Endodermal cell (in vitro differentiated cells): ENCODE data around the gene AUTS2. TPM values are rescaled to one million over a fixed set of nuclear protein-coding genes. Genes with fewer than 3 reads are reported as not detected.

ENCODE experiments used
- DNase-seq: peaks from one replicate; pipeline ENCODE4 v3.0.0-alpha.2; 2017
- H3K27ac ChIP-seq: 2 replicates; pipeline ENCODE4 v1.5.1; 2013; ENCODE audit warnings: mild to moderate bottlenecking, low read depth, low read length, moderate library complexity
- H3K27me3 ChIP-seq: 2 replicates; pipeline ENCODE4 v1.6.1; 2013; ENCODE audit warnings: mild to moderate bottlenecking, low read length, moderate library complexity; ENCODE audit not compliant: insufficient read depth, control insufficient read depth, poor library complexity, severe bottlenecking
- H3K36me3 ChIP-seq: 2 replicates; pipeline ENCODE4 v1.7.0; 2013; ENCODE audit warnings: mild to moderate bottlenecking, low read length, moderate library complexity; ENCODE audit not compliant: control insufficient read depth, insufficient read depth
- H3K4me1 ChIP-seq: one replicate; pipeline ENCODE4 v1.7.0; 2013; ENCODE audit warnings: low read length; ENCODE audit not compliant: control insufficient read depth, insufficient read depth
- H3K4me3 ChIP-seq: 2 replicates; pipeline ENCODE4 v1.5.1; 2013; ENCODE audit warnings: mild to moderate bottlenecking, low read length, moderate library complexity
- H3K9ac ChIP-seq: 2 replicates; pipeline ENCODE4 v1.6.1; 2013; ENCODE audit warnings: mild to moderate bottlenecking, low read length, moderate library complexity; ENCODE audit not compliant: poor library complexity, severe bottlenecking; ENCODE audit errors: extremely low read depth
- H3K9me3 ChIP-seq: 2 replicates; pipeline ENCODE4 v1.6.1; 2013; ENCODE audit warnings: mild to moderate bottlenecking, low read length, moderate library complexity; ENCODE audit not compliant: control insufficient read depth
- H3K27ac Mint-ChIP-seq: 2 replicates; pipeline ENCODE4 v1.8.0; 2020; ENCODE audit warnings: mixed read lengths
- H3K27me3 Mint-ChIP-seq: 2 replicates; pipeline ENCODE4 v1.8.0; 2021; ENCODE audit warnings: mild to moderate bottlenecking, mixed read lengths; ENCODE audit not compliant: insufficient read depth
- H3K36me3 Mint-ChIP-seq: 2 replicates; pipeline ENCODE4 v1.8.0; 2020; ENCODE audit warnings: low read depth, mixed read lengths
- H3K4me1 Mint-ChIP-seq: 2 replicates; pipeline ENCODE4 v1.8.0; 2020; ENCODE audit warnings: mixed read lengths
- H3K4me3 Mint-ChIP-seq: 2 replicates; pipeline ENCODE4 v1.8.0; 2020; ENCODE audit warnings: mild to moderate bottlenecking, moderate library complexity, mixed read lengths
- H3K9me3 Mint-ChIP-seq: 2 replicates; pipeline ENCODE4 v1.8.0; 2020; ENCODE audit warnings: mild to moderate bottlenecking, mixed read lengths
- WGBS, 2 experiments: methylation state at CpG; one replicate each; pipeline versions ENCODE4 v1.1.5 to v1.1.7; 2013; ENCODE audit warnings: missing lambda C conversion rate in 2 of 2, mixed read lengths in 1 of 2; ENCODE audit not compliant: insufficient coverage in 1 of 2, insufficient read length in 1 of 2; 5-methylcytosine and 5-hydroxymethylcytosine counted together
- total RNA-seq, 2 donors: library from RNA; stranded (reverse); fragmentation: NEBNext Ultra II Directional in 1 of 2; extraction: Animal tissue kit (Norgen Biotek cat#: 25700) in 1 of 2; gene quantifications; 2 replicates in 1 of 2; 3 replicates in 1 of 2; pipeline ENCODE4 v1.2.1, GENCODE V29; 2021
- TF ChIP-seq, protein P1 (sequence below): fragments of 200-600 bp; sonication (generic); conservative IDR thresholded peaks from 2 replicates; pipeline ENCODE4 v1.5.0; 2021; ENCODE audit warnings: antibody characterized with exemption, mild to moderate bottlenecking

AUTS2 gene
- total RNA-seq, 2 donors from 2014 or later = 76.8 to 106 TPM

DNA sequence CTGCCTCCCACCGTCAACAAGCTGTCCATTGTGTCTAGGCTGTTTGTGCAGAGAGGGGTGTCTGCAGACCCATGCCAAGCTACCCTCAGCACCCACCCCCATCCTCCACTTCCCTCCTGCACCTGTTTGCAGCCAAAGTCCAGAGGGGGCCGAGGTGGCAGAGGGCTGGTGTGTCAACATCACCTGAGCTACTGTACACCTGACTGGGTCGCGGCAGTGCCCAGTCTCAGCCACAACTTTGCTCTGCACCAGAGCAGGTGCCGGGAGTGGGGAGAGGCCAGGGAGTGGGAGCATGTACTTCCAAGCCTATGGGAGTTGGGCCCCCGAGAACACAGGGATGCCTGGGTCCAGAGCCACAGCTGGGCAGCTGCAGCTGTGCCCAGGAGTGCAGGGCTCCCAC is 93.1 kb downstream of the AUTS2 start:
- Mint-ChIP-seq H3K4me3 (no peak overlapping the region), H3K36me3 (peaks cover 11% of the 10 kb centered on the region), H3K4me1 (peaks cover 30% of the 10 kb centered on the region), H3K9me3 (no peaks in the 10 kb centered on the region), H3K27me3 (no peaks in the 10 kb centered on the region), H3K27ac (no peak overlapping the region)
- TF ChIP-seq, protein P1, sequence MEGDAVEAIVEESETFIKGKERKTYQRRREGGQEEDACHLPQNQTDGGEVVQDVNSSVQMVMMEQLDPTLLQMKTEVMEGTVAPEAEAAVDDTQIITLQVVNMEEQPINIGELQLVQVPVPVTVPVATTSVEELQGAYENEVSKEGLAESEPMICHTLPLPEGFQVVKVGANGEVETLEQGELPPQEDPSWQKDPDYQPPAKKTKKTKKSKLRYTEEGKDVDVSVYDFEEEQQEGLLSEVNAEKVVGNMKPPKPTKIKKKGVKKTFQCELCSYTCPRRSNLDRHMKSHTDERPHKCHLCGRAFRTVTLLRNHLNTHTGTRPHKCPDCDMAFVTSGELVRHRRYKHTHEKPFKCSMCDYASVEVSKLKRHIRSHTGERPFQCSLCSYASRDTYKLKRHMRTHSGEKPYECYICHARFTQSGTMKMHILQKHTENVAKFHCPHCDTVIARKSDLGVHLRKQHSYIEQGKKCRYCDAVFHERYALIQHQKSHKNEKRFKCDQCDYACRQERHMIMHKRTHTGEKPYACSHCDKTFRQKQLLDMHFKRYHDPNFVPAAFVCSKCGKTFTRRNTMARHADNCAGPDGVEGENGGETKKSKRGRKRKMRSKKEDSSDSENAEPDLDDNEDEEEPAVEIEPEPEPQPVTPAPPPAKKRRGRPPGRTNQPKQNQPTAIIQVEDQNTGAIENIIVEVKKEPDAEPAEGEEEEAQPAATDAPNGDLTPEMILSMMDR = no peak
- no peak overlapping the region for H3K27ac ChIP-seq
- WGBS, 2 experiments = 92 to 100% methylated on average over 3 to 6 of the region's 6 CpGs
- H3K4me3 ChIP-seq = no peak overlapping the region
- no peak for DNase-seq
- no peaks in the 10 kb centered on the region for H3K9me3 ChIP-seq
- H3K27me3 ChIP-seq = no peaks in the 10 kb centered on the region
- H3K9ac ChIP-seq = no peak overlapping the region
- H3K4me1 ChIP-seq = peaks cover 12% of the 10 kb centered on the region
- peaks cover 11% of the 10 kb centered on the region for H3K36me3 ChIP-seq

DNA sequence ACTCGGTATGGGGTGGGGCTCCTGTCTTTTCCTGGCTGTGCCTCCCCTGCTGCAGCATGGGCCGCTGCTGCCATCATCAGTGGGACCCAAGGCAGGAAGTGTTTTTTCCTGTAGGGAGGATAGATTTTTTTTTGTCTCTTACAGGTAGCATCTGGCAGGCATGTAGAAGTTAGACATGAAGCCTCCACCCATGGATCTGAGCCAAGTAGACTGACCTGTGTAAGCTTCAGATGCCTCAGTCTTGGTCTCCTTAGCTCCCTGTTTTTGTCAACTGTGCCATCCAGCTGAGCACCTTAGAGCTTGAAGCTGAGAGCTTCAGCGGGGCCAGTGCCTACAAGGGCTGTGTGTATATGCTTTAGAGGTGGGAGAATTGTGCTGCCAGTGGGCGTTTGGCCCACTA is 93.5 kb downstream of the AUTS2 start:
- 95% methylated on average over 4 of the region's 4 CpGs; no CpG with 5 or more reads in 1 of the 2 experiments for WGBS, 2 experiments
- Histone ChIP-seq H3K27ac (no peak overlapping the region), H3K27me3 (no peaks in the 10 kb centered on the region), H3K9me3 (no peaks in the 10 kb centered on the region), H3K4me1 (peaks cover 10% of the 10 kb centered on the region), H3K36me3 (peaks cover 11% of the 10 kb centered on the region), H3K4me3 (no peak overlapping the region), H3K9ac (no peak overlapping the region)
- Mint-ChIP-seq H3K27me3 (no peaks in the 10 kb centered on the region), H3K27ac (no peak overlapping the region), H3K9me3 (no peaks in the 10 kb centered on the region), H3K36me3 (peaks cover 11% of the 10 kb centered on the region), H3K4me1 (peaks cover 34% of the 10 kb centered on the region), H3K4me3 (no peak overlapping the region)
- TF ChIP-seq, protein P1 = no peak
- DNase-seq = no peak

DNA sequence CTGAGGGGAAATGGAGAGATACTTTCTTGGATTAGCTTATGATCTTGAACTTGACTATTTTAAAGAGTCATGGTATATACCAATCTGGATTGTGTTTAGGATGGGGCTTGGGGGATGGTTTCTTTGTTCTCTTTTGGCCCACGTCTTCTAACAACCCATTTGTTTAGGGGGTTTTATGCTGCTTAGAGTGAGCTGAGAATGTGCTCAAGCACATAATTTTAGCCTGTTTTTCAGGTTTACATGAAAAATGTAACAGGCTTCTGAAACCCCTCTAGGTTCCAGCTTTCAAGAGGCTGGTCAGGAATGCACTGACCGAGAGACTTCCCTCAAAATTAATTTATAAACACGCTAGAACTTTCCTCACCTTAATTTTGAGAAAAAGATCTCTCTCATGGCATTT is 94.3 kb downstream of the AUTS2 start:
- TF ChIP-seq, protein P1 = no peak
- no peaks in the 10 kb centered on the region for H3K9me3 Mint-ChIP-seq
- peaks cover 11% of the 10 kb centered on the region for H3K36me3 ChIP-seq
- no peak overlapping the region for H3K4me3 Mint-ChIP-seq
- H3K4me1 ChIP-seq = peaks cover 11% of the 10 kb centered on the region
- H3K9me3 ChIP-seq = no peaks in the 10 kb centered on the region
- no peak for DNase-seq
- H3K4me3 ChIP-seq = no peak overlapping the region
- no peaks in the 10 kb centered on the region for H3K27me3 Mint-ChIP-seq
- peaks cover 38% of the 10 kb centered on the region for H3K4me1 Mint-ChIP-seq
- no peak overlapping the region for H3K27ac Mint-ChIP-seq
- no peak overlapping the region for H3K9ac ChIP-seq
- 94% methylated on average over 3 of the region's 3 CpGs; no CpG with 5 or more reads in 1 of the 2 experiments for WGBS, 2 experiments
- H3K36me3 Mint-ChIP-seq = peaks cover 11% of the 10 kb centered on the region
- H3K27me3 ChIP-seq = no peaks in the 10 kb centered on the region
- H3K27ac ChIP-seq = no peak overlapping the region
